IMR-90 (cell line): ENCODE results near the gene CCHCR1. TPM values are rescaled to one million over a fixed set of nuclear protein-coding genes. Genes with fewer than 3 reads are reported as not detected.

Experiments
- ATAC-seq: fragments of 200-7000 bp; cut with Tn5 transposase; 2 replicates; pipeline ENCODE4 v1.9.1; 2020; ENCODE audit warnings: low read depth, mild to moderate bottlenecking, moderate library complexity
- BruUV-seq: library from RNA; stranded (reverse); fragments of 400-500 nt; replicated peaks from 2 replicates; lab custom pipeline; 2021; lab: Mats Ljungman, UMichigan
- CTCF ChIA-PET: fragments of 300-600 bp; formaldehyde crosslinking; extraction: SDS; loops from one replicate; lab custom pipeline; 2021; ENCODE audit warnings: antibody characterized with exemption; lab: Yijun Ruan, JAX
- POLR2A ChIA-PET: fragments of 300-600 bp; sonication (Branson Sonifier 250); formaldehyde crosslinking; loops from one replicate; lab custom pipeline; 2022; ENCODE audit warnings: antibody characterized with exemption; ENCODE audit not compliant: unreplicated experiment; lab: Charles Lee
- DNase-seq: peaks from one replicate; pipeline ENCODE4 v3.0.0; 2013
- H2AFZ ChIP-seq: replicated peaks from 2 replicates; pipeline ENCODE3; 2013; ENCODE audit warnings: low read length, mild to moderate bottlenecking; ENCODE audit not compliant: poor library complexity
- H2AK5ac ChIP-seq: 2 replicates; pipeline ENCODE4 v1.6.1; 2013; ENCODE audit warnings: low read depth, low read length, inconsistent platforms
- H2AK9ac ChIP-seq: replicated peaks from 2 replicates; pipeline ENCODE3; 2013; ENCODE audit warnings: mild to moderate bottlenecking, low read depth, low read length, moderate library complexity; ENCODE audit not compliant: poor library complexity
- H2BK120ac ChIP-seq: 2 replicates; pipeline ENCODE4 v1.6.1; 2013; ENCODE audit warnings: low read depth, low read length, inconsistent platforms
- H2BK15ac ChIP-seq: 3 replicates; pipeline ENCODE4 v1.6.1; 2013; ENCODE audit warnings: low read depth, low read length, inconsistent platforms
- H2BK20ac ChIP-seq: 2 replicates; pipeline ENCODE4 v1.6.1; 2013; ENCODE audit warnings: low read depth, mild to moderate bottlenecking, inconsistent platforms, low read length, moderate library complexity
- H2BK5ac ChIP-seq: 2 replicates; pipeline ENCODE4 v1.6.1; 2013; ENCODE audit warnings: mild to moderate bottlenecking, low read depth, low read length, inconsistent platforms; ENCODE audit not compliant: poor library complexity, severe bottlenecking
- H3K14ac ChIP-seq: replicated peaks from 2 replicates; pipeline ENCODE4 v1.6.1; 2013; ENCODE audit warnings: low read depth, low read length, inconsistent platforms
- H3K18ac ChIP-seq: 2 replicates; pipeline ENCODE4 v1.6.1; 2013; ENCODE audit warnings: low read depth, low read length, control low read depth
- H3K23ac ChIP-seq: 2 replicates; pipeline ENCODE4 v1.6.1; 2013; ENCODE audit warnings: low read depth, low read length, inconsistent platforms
- H3K27ac ChIP-seq: 2 replicates; pipeline ENCODE4 v1.5.1; 2013; ENCODE audit warnings: mild to moderate bottlenecking, control low read depth, low read length; ENCODE audit not compliant: insufficient read depth
- H3K27me3 ChIP-seq: 2 replicates; pipeline ENCODE4 v1.6.1; 2013; ENCODE audit warnings: low read length; ENCODE audit not compliant: control insufficient read depth, insufficient read depth
- H3K36me3 ChIP-seq: 2 replicates; pipeline ENCODE4 v1.6.1; 2013; ENCODE audit warnings: low read length, mixed read lengths; ENCODE audit not compliant: control insufficient read depth, insufficient read depth
- H3K4ac ChIP-seq: 2 replicates; pipeline ENCODE4 v1.6.1; 2013; ENCODE audit warnings: low read depth, low read length, inconsistent platforms
- H3K4me1 ChIP-seq: 2 replicates; pipeline ENCODE4 v1.6.1; 2013; ENCODE audit warnings: low read length, mixed read lengths; ENCODE audit not compliant: control insufficient read depth, insufficient read depth
- H3K4me2 ChIP-seq: 2 replicates; pipeline ENCODE4 v1.6.1; 2013; ENCODE audit warnings: low read depth, mild to moderate bottlenecking, control low read depth, low read length, moderate library complexity
- H3K4me3 ChIP-seq: 2 replicates; pipeline ENCODE4 v1.5.1; 2013; ENCODE audit warnings: low read depth, mild to moderate bottlenecking, control low read depth, low read length, moderate library complexity; ENCODE audit not compliant: insufficient read depth
- H3K56ac ChIP-seq: 2 replicates; pipeline ENCODE4 v1.6.1; 2013; ENCODE audit warnings: low read length, inconsistent platforms; ENCODE audit not compliant: insufficient read depth; ENCODE audit errors: extremely low read depth
- H3K79me1 ChIP-seq, 2 experiments: 2 replicates each; pipeline ENCODE4 v1.6.1; 2013; ENCODE audit warnings: low read length in 2 of 2, inconsistent platforms in 1 of 2, low read depth in 1 of 2
- H3K9ac ChIP-seq: 2 replicates; pipeline ENCODE4 v1.6.1; 2013; ENCODE audit warnings: low read depth, low read length, control low read depth
- H3K9me1 ChIP-seq: 2 replicates; pipeline ENCODE4 v1.6.1; 2013; ENCODE audit warnings: low read length, inconsistent platforms; ENCODE audit not compliant: insufficient read depth
- H3K9me3 ChIP-seq: 2 replicates; pipeline ENCODE4 v1.6.1; 2013; ENCODE audit warnings: low read length; ENCODE audit not compliant: control insufficient read depth, insufficient read depth
- H4K20me1 ChIP-seq: 2 replicates; pipeline ENCODE4 v1.6.1; 2013; ENCODE audit warnings: low read length, inconsistent platforms; ENCODE audit not compliant: insufficient read depth
- H4K5ac ChIP-seq: 2 replicates; pipeline ENCODE4 v1.6.1; 2013; ENCODE audit warnings: mild to moderate bottlenecking, low read depth, low read length, control low read depth
- H4K8ac ChIP-seq, 2 experiments: 2 replicates each; pipeline ENCODE4 v1.6.1; 2013; ENCODE audit warnings: low read depth in 2 of 2, low read length in 2 of 2, control low read depth in 1 of 2, inconsistent platforms in 1 of 2
- H4K91ac ChIP-seq: 2 replicates; pipeline ENCODE4 v1.6.1; 2013; ENCODE audit warnings: low read depth, low read length, inconsistent platforms; ENCODE audit not compliant: insufficient read depth
- BHLHE40 ChIP-seq: fragments of 150-350 bp; IDR thresholded peaks from 2 replicates; pipeline ENCODE4 v1.6.1; 2016; ENCODE audit warnings: mild to moderate bottlenecking, low read depth, low read length
- MXI1 ChIP-seq: IDR thresholded peaks from 2 replicates; pipeline ENCODE4 v1.6.1; 2012; ENCODE audit warnings: low read depth, mild to moderate bottlenecking, low read length, moderate library complexity, borderline replicate concordance
- RFX5 ChIP-seq: IDR thresholded peaks from 2 replicates; pipeline ENCODE4 v1.8.0; 2012; ENCODE audit warnings: low read depth, mild to moderate bottlenecking, low read length, moderate library complexity
- WGBS, 2 experiments: methylation state at CpG; one replicate each; pipeline versions ENCODE4 v1.1.5 to v1.1.7; 2013; ENCODE audit warnings: missing lambda C conversion rate in 2 of 2; ENCODE audit not compliant: insufficient read length in 1 of 2; ENCODE audit errors: extremely low coverage in 2 of 2; 5-methylcytosine and 5-hydroxymethylcytosine counted together
- dilution Hi-C: fragments of 300-500 bp; cut with HindIII; formaldehyde crosslinking; loops from one replicate; pipeline ENCODE4 v1.14.3; 2018; ENCODE audit warnings: low sequenced_read_pairs; ENCODE audit not compliant: unreplicated experiment
- in situ Hi-C: fragments of 300-500 bp; cut with MboI; formaldehyde crosslinking; loops from 3 replicates; pipeline ENCODE4 v1.14.3; 2019; ENCODE audit warnings: low sequenced_read_pairs, inconsistent platforms, mixed read lengths
- intact Hi-C: fragments of 100-400 bp; cut with micrococcal nuclease; formaldehyde crosslinking; loops from 2 replicates; pipeline ENCODE4 v1.10.0; 2022
- polyA plus RNA-seq, 3 experiments: library from polyadenylated mRNA; depleted of rRNA; stranded (reverse); fragments of >200 nt; gene quantifications; 2 replicates each; pipeline ENCODE4 v1.2.3, GENCODE V29; 2012; ENCODE audit warnings: low replicate concordance in 1 of 3
- total RNA-seq: library from RNA; depleted of rRNA; stranded (reverse); fragments of >200 nt; gene quantifications from 2 replicates; pipeline ENCODE4 v1.2.3, GENCODE V29; 2012
- TF ChIP-seq, protein P1 (sequence below): conservative IDR thresholded peaks from 2 replicates; pipeline ENCODE4 v1.5.1; 2012; ENCODE audit warnings: mild to moderate bottlenecking, low read depth, low read length, improper control_type of control experiment
- TF ChIP-seq, protein P2 (sequence below): fragments of 150-350 bp; IDR thresholded peaks from 2 replicates; pipeline ENCODE4 v1.6.1; 2017; ENCODE audit warnings: mild to moderate bottlenecking, antibody characterized with exemption, low read length, low read depth

Gene CCHCR1
- total and polyA plus RNA-seq, 2 of the 4 experiments (the other 2 are of a cell fraction) = 13.1 to 22.0 TPM

DNA sequence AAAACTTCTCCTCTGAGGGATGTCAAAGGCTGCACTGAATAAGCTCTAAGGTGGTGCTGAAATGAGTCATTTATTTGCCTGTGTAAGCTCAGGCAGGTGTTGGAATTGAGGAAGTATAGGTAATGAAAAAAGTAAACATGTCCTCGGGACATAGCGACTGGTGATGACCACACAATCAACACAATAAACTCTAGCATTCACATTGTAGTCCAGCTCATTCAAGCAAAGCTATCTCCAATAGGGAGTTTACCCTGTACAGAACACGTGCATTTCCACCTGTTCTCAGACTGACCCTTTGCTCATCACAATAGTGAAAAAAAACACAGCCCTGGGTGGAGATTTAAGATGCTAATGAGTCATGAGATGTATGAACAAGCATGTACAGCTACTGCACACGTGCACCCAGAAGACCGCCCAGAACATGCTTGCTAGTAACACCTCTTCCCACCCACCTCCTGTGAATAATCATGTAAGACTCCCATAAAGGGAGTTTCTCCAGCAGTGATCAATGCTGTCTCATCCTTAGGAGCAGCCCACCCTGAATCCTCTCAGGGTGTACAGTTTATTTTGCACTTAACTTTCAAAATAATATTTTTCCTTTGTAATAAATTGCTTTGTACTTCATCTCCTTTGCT lies 45.9 kb upstream of the CCHCR1 start:
- ChIA-PET CTCF (interaction anchor here (1.0 kb wide), 1 partner anchor 163 kb away, joined by 3 read pairs; no protein-coding TSS in a partner anchor), POLR2A (no interaction called here)
- peak overlapping the region; percentile 50 to 68; a peak in 3 of 4 replicates for H4K8ac ChIP-seq
- H2BK15ac ChIP-seq = peak overlapping the region; percentile 25; the same call in 2 of the 3 replicates
- no peaks in the 10 kb centered on the region for H3K27me3 ChIP-seq
- no peak overlapping the region for H2AFZ ChIP-seq
- H3K4me1 ChIP-seq = peaks cover 6% of the 10 kb centered on the region; the same call in 1 of the 2 replicates
- H3K4me3 ChIP-seq = peak overlapping the region; percentile 53; the same call in 1 of the 2 replicates
- DNase-seq = peak; percentile 71
- TF ChIP-seq, protein P1, sequence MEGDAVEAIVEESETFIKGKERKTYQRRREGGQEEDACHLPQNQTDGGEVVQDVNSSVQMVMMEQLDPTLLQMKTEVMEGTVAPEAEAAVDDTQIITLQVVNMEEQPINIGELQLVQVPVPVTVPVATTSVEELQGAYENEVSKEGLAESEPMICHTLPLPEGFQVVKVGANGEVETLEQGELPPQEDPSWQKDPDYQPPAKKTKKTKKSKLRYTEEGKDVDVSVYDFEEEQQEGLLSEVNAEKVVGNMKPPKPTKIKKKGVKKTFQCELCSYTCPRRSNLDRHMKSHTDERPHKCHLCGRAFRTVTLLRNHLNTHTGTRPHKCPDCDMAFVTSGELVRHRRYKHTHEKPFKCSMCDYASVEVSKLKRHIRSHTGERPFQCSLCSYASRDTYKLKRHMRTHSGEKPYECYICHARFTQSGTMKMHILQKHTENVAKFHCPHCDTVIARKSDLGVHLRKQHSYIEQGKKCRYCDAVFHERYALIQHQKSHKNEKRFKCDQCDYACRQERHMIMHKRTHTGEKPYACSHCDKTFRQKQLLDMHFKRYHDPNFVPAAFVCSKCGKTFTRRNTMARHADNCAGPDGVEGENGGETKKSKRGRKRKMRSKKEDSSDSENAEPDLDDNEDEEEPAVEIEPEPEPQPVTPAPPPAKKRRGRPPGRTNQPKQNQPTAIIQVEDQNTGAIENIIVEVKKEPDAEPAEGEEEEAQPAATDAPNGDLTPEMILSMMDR = no peak
- TF ChIP-seq, protein P2, sequence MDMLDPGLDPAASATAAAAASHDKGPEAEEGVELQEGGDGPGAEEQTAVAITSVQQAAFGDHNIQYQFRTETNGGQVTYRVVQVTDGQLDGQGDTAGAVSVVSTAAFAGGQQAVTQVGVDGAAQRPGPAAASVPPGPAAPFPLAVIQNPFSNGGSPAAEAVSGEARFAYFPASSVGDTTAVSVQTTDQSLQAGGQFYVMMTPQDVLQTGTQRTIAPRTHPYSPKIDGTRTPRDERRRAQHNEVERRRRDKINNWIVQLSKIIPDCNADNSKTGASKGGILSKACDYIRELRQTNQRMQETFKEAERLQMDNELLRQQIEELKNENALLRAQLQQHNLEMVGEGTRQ = peak; percentile 29; the same call in 1 of the 2 replicates
- TF ChIP-seq RFX5 = no peak
- 0 out of 2 replicates have a peak, but pooled peaks have one; percentile 49 for TF ChIP-seq MXI1
- peak; percentile 77 for TF ChIP-seq BHLHE40
- H3K4me2 ChIP-seq = peak overlapping the region; percentile 71
- dilution Hi-C loops (no loop called here), intact Hi-C loops (no loop called here), in situ Hi-C loops (no loop called here)
- H3K9ac ChIP-seq = no peak overlapping the region
- peak overlapping the region; percentile 95 for H2BK5ac ChIP-seq
- peak overlapping the region; percentile 44; the same call in 1 of the 2 replicates for H3K18ac ChIP-seq
- H3K23ac ChIP-seq = peak overlapping the region; percentile 32; the same call in 1 of the 2 replicates
- peak overlapping the region; percentile 70 for H2BK120ac ChIP-seq
- peak overlapping the region; percentile 15; the same call in 1 of the 2 replicates for H4K5ac ChIP-seq
- peak overlapping the region; percentile 75 for H3K27ac ChIP-seq
- peak overlapping the region; percentile 5; the same call in 1 of the 2 replicates for H3K14ac ChIP-seq
- no TSS peak for BruUV-seq
- H3K9me1 ChIP-seq = peaks cover 9% of the 10 kb centered on the region; the same call in 1 of the 2 replicates
- peak overlapping the region; percentile 53; the same call in 1 of the 2 replicates for H2AK5ac ChIP-seq
- ATAC-seq = peak; percentile 63
- no CpG with 5 or more reads among the region's 5 CpGs for WGBS, 2 experiments
- 0 out of 2 replicates have a peak, but pooled peaks cover 1% of the 10 kb centered on the region for H3K36me3 ChIP-seq
- H4K20me1 ChIP-seq = no peaks in the 10 kb centered on the region
- H3K56ac ChIP-seq = peak overlapping the region; percentile 51; the same call in 1 of the 2 replicates
- H3K4ac ChIP-seq = peak overlapping the region; percentile 60
- peak overlapping the region; percentile 54; the same call in 1 of the 2 replicates for H2BK20ac ChIP-seq
- H3K79me1 ChIP-seq = peaks cover 13 to 36% of the 10 kb centered on the region in 2 experiments; a peak in 3 of 4 replicates
- no peak overlapping the region for H2AK9ac ChIP-seq
- peak overlapping the region; percentile 22; the same call in 1 of the 2 replicates for H4K91ac ChIP-seq
- peaks cover 2% of the 10 kb centered on the region; the same call in 1 of the 2 replicates for H3K9me3 ChIP-seq
